Neural cell (in vitro differentiated cells): ENCODE measurements around the gene RUVBL1. TPM values are rescaled to one million over a fixed set of nuclear protein-coding genes. Genes with fewer than 3 reads are reported as not detected.
"Not testable (repeated sequence)": the region's sequence is repeated elsewhere in the genome, so short reads cannot be mapped to it uniquely, and the experiment has no call there.

Experiments
- H2AFZ ChIP-seq: fragments of 200-600, 300-800 bp; sonication (generic), shearing (Covaris generic); 2 replicates; pipeline ENCODE4 v1.6.0; 2014; ENCODE audit warnings: low read depth, mild to moderate bottlenecking, antibody characterized with exemption, low read length, moderate library complexity
- H3F3A ChIP-seq: fragments of 200-600 bp; shearing (Covaris generic); 2 replicates; pipeline ENCODE4 v1.6.1; 2016; ENCODE audit warnings: mild to moderate bottlenecking, moderate library complexity, mixed read lengths, antibody characterized with exemption, low read length; ENCODE audit not compliant: insufficient read depth, poor library complexity, severe bottlenecking
- H3K27ac ChIP-seq: fragments of 200-600, 300-800 bp; sonication (generic), shearing (Covaris generic); 2 replicates; pipeline ENCODE4 v1.5.1; 2014; ENCODE audit warnings: mild to moderate bottlenecking, low read length, moderate library complexity
- H3K27me3 ChIP-seq: fragments of 300-800, 200-600 bp; sonication (generic), shearing (Covaris generic); 2 replicates; pipeline ENCODE4 v1.6.0; 2014; ENCODE audit warnings: mild to moderate bottlenecking, low read depth, low read length, moderate library complexity; ENCODE audit not compliant: insufficient read depth
- H3K36me3 ChIP-seq: fragments of 300-800, 200-600 bp; sonication (generic), shearing (Covaris generic); 2 replicates; pipeline ENCODE4 v1.5.1; 2014; ENCODE audit warnings: mild to moderate bottlenecking, antibody characterized with exemption, low read length, moderate library complexity; ENCODE audit not compliant: insufficient read depth
- H3K4me2 ChIP-seq: fragments of 300-800, 200-600 bp; sonication (generic), shearing (Covaris generic); 2 replicates; pipeline ENCODE4 v1.6.0; 2014; ENCODE audit warnings: mild to moderate bottlenecking, low read length
- H3K4me3 ChIP-seq: fragments of 300-800, 200-600 bp; sonication (generic), shearing (Covaris generic); 2 replicates; pipeline ENCODE4 v1.5.1; 2014; ENCODE audit warnings: mild to moderate bottlenecking, low read length, moderate library complexity
- H3K79me2 ChIP-seq: fragments of 200-600 bp; shearing (Covaris generic); replicated peaks from 2 replicates; pipeline ENCODE4 v1.6.0; 2014; ENCODE audit warnings: mild to moderate bottlenecking, low read length, moderate library complexity; ENCODE audit not compliant: insufficient read depth
- H3K9ac ChIP-seq: fragments of 300-800, 200-600 bp; sonication (generic), shearing (Covaris generic); 2 replicates; pipeline ENCODE4 v1.6.1; 2016; ENCODE audit warnings: mild to moderate bottlenecking, low read length, mixed read lengths
- H3K9me2 ChIP-seq: fragments of 200-600 bp; shearing (Covaris generic); 2 replicates; pipeline ENCODE4 v1.6.1; 2016; ENCODE audit warnings: mild to moderate bottlenecking, low read length, mixed read lengths; ENCODE audit not compliant: insufficient read depth
- H3K9me3 ChIP-seq: fragments of 200-600, 300-800 bp; sonication (generic), shearing (Covaris generic); 2 replicates; pipeline ENCODE4 v1.6.1; 2016; ENCODE audit warnings: mild to moderate bottlenecking, mixed run types, low read length, moderate library complexity, mixed read lengths
- H4K20me1 ChIP-seq: fragments of 200-600 bp; shearing (Covaris generic); 2 replicates; pipeline ENCODE4 v1.6.1; 2016; ENCODE audit warnings: mild to moderate bottlenecking, mixed run types; ENCODE audit not compliant: insufficient read depth
- EP300 ChIP-seq: fragments of 450-650 bp; conservative IDR thresholded peaks from 2 replicates; pipeline ENCODE4 v1.6.1; 2014; ENCODE audit warnings: antibody characterized with exemption, mild to moderate bottlenecking, moderate library complexity; ENCODE audit not compliant: poor library complexity, severe bottlenecking
- EZH2 ChIP-seq: fragments of 200-600, 300-800 bp; shearing (Covaris generic), sonication (generic); IDR thresholded peaks from 2 replicates; pipeline ENCODE4 v1.6.1; 2014; ENCODE audit warnings: antibody characterized with exemption, low read length, borderline replicate concordance, mild to moderate bottlenecking; ENCODE audit not compliant: insufficient read depth, poor library complexity, severe bottlenecking
- MXI1 ChIP-seq: fragments of 450-650 bp; conservative IDR thresholded peaks from 2 replicates; pipeline ENCODE4 v1.6.1; 2014; ENCODE audit warnings: antibody characterized with exemption, mild to moderate bottlenecking; ENCODE audit not compliant: poor library complexity, severe bottlenecking
- POLR2AphosphoS5 ChIP-seq: IDR thresholded peaks from 2 replicates; pipeline ENCODE4 v1.6.1; 2012
- RAD21 ChIP-seq: fragments of 450-650 bp; conservative IDR thresholded peaks from 2 replicates; pipeline ENCODE4 v1.6.1; 2014; ENCODE audit warnings: antibody characterized with exemption, mild to moderate bottlenecking, moderate library complexity
- SMC3 ChIP-seq: fragments of 450-650 bp; conservative IDR thresholded peaks from 2 replicates; pipeline ENCODE4 v1.6.1; 2014; ENCODE audit warnings: antibody characterized with exemption, mild to moderate bottlenecking, moderate library complexity; ENCODE audit not compliant: poor library complexity
- TAF1 ChIP-seq: IDR thresholded peaks from 2 replicates; pipeline ENCODE4 v1.6.1; 2012; ENCODE audit warnings: low read depth
- polyA plus RNA-seq: library from polyadenylated mRNA; depleted of rRNA; stranded (reverse); fragments of >200 nt; gene quantifications from 2 replicates; pipeline ENCODE4 v1.2.3, GENCODE V29; 2014
- TF ChIP-seq, protein P1 (sequence below): fragments of 450-650 bp; IDR thresholded peaks from 2 replicates; pipeline ENCODE4 v1.5.1; 2014; ENCODE audit warnings: antibody characterized with exemption, mild to moderate bottlenecking, moderate library complexity; ENCODE audit not compliant: poor library complexity, severe bottlenecking
- TF ChIP-seq, protein P2 (sequence below): IDR thresholded peaks from 2 replicates; pipeline ENCODE4 v1.6.1; 2012; ENCODE audit warnings: borderline replicate concordance

The RUVBL1 gene
- polyA plus RNA-seq, 1 donor from 2014 or later, result 83.3 TPM

DNA sequence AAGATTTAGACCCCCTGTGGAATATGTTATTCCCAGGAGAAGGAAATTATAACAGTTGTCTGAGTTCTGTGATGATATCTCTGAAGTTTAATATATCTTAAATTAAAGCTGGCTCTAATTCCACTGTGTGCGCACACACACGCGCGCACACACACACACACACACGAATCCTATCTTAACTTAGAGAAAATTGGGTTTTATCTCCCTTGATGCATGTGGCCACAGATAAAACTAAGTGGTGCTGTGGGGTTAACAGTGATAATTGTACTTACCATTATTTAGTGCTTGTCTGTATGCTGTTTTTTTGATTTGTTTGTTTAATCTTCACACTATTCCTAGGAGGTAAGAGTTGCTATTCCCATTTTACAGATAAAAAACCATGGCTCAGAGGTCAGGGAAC, 37.0 kb upstream of the RUVBL1 start:
- TF ChIP-seq TAF1 (no peak), MXI1 (no peak), POLR2AphosphoS5 (no peak), SMC3 (no peak), EP300 (no peak), RAD21 (no peak)
- TF ChIP-seq, protein P1, sequence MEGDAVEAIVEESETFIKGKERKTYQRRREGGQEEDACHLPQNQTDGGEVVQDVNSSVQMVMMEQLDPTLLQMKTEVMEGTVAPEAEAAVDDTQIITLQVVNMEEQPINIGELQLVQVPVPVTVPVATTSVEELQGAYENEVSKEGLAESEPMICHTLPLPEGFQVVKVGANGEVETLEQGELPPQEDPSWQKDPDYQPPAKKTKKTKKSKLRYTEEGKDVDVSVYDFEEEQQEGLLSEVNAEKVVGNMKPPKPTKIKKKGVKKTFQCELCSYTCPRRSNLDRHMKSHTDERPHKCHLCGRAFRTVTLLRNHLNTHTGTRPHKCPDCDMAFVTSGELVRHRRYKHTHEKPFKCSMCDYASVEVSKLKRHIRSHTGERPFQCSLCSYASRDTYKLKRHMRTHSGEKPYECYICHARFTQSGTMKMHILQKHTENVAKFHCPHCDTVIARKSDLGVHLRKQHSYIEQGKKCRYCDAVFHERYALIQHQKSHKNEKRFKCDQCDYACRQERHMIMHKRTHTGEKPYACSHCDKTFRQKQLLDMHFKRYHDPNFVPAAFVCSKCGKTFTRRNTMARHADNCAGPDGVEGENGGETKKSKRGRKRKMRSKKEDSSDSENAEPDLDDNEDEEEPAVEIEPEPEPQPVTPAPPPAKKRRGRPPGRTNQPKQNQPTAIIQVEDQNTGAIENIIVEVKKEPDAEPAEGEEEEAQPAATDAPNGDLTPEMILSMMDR, result no peak
- no peak overlapping the region for H3K27ac ChIP-seq
- H4K20me1 ChIP-seq, result no peaks in the 10 kb centered on the region
- H3F3A ChIP-seq, result no peaks in the 10 kb centered on the region
- no peaks in the 10 kb centered on the region for H3K27me3 ChIP-seq
- H3K4me3 ChIP-seq, result no peak overlapping the region
- no peaks in the 10 kb centered on the region for H3K36me3 ChIP-seq
- no peaks in the 10 kb centered on the region for H3K79me2 ChIP-seq
- no peak overlapping the region for H2AFZ ChIP-seq
- no peak overlapping the region for H3K9ac ChIP-seq
- H3K9me2 ChIP-seq, result no peaks in the 10 kb centered on the region
- no peaks in the 10 kb centered on the region for H3K9me3 ChIP-seq
- no peak overlapping the region for H3K4me2 ChIP-seq

DNA sequence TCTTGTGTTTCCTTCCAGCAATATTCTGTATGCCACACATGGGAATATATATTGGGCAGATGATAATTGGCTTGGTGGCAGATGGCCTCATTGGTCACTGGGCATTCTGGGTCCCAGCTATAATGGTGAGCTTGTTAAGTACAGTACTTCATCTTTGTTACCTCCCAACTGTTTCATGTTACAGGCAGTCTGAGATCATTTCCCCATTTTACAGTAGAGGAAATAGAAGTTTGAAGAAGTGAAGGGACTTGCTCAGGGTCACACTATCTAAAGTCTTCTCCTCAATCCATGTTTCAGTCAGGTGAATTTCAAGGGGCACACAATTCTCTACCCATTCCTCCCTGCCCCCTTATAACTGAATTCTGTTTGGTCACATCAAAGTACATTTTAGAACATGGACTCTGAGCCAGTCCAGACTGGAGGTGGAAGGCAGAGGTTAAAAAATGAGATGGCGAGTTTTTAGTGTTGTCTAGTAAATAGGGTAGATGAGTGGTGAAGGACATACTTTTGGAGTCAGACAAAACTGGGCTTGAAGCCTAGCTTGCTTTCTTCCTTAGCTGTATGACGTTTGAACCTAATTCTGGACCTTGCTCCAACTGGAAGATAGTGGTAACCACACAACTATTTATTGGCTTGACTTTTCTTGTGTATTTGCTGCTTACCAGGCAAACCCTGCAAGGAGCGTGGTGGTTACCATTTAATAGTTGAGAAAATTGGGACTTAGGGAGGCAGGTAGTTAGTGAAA, 32.2 kb upstream of the RUVBL1 start:
- H3K36me3 ChIP-seq, result no peaks in the 10 kb centered on the region
- no peaks in the 10 kb centered on the region for H3K79me2 ChIP-seq
- no peak overlapping the region for H3K4me2 ChIP-seq
- TF ChIP-seq TAF1 (no peak), SMC3 (no peak), EP300 (no peak), EZH2 (no peak), RAD21 (no peak), POLR2AphosphoS5 (no peak), MXI1 (no peak)
- TF ChIP-seq, protein P2, sequence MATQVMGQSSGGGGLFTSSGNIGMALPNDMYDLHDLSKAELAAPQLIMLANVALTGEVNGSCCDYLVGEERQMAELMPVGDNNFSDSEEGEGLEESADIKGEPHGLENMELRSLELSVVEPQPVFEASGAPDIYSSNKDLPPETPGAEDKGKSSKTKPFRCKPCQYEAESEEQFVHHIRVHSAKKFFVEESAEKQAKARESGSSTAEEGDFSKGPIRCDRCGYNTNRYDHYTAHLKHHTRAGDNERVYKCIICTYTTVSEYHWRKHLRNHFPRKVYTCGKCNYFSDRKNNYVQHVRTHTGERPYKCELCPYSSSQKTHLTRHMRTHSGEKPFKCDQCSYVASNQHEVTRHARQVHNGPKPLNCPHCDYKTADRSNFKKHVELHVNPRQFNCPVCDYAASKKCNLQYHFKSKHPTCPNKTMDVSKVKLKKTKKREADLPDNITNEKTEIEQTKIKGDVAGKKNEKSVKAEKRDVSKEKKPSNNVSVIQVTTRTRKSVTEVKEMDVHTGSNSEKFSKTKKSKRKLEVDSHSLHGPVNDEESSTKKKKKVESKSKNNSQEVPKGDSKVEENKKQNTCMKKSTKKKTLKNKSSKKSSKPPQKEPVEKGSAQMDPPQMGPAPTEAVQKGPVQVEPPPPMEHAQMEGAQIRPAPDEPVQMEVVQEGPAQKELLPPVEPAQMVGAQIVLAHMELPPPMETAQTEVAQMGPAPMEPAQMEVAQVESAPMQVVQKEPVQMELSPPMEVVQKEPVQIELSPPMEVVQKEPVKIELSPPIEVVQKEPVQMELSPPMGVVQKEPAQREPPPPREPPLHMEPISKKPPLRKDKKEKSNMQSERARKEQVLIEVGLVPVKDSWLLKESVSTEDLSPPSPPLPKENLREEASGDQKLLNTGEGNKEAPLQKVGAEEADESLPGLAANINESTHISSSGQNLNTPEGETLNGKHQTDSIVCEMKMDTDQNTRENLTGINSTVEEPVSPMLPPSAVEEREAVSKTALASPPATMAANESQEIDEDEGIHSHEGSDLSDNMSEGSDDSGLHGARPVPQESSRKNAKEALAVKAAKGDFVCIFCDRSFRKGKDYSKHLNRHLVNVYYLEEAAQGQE, result no peak
- TF ChIP-seq, protein P1, result no peak
- H3F3A ChIP-seq, result no peaks in the 10 kb centered on the region
- H4K20me1 ChIP-seq, result no peaks in the 10 kb centered on the region
- no peaks in the 10 kb centered on the region for H3K27me3 ChIP-seq
- no peaks in the 10 kb centered on the region for H3K9me2 ChIP-seq
- no peak overlapping the region for H2AFZ ChIP-seq
- no peak overlapping the region for H3K9ac ChIP-seq
- H3K4me3 ChIP-seq, result no peak overlapping the region
- H3K9me3 ChIP-seq, result no peaks in the 10 kb centered on the region
- no peak overlapping the region for H3K27ac ChIP-seq

DNA sequence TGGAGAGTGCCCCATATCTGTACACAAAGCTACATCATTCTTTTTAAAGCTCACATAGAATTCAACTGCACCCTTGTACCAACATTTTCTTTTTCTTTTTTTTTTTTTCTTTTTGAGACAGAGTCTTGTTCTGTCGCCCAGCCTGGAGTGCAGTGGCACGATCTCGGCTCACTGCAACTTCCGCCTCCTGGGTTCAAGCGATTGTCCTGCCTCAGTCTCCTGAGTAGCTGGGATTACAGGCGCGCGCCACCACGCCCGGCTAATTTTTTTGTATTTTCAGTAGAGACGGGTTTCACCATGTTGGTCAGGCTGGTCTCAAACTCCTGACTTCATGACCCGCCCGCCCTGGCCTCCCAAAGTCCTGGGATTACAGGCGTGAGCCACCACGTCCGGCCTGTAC, 30.7 kb upstream of the RUVBL1 start:
- peak overlapping the region; percentile 53 for H3K27ac ChIP-seq
- peak overlapping the region; percentile 92 for H3K4me2 ChIP-seq
- H3K36me3 ChIP-seq, H3K9me3 ChIP-seq, H3F3A ChIP-seq, H3K79me2 ChIP-seq, H3K27me3 ChIP-seq, H4K20me1 ChIP-seq, H3K9me2 ChIP-seq: not testable (repeated sequence)
- peak overlapping the region; percentile 98 for H3K4me3 ChIP-seq
- H2AFZ ChIP-seq, result peak overlapping the region; percentile 80
- peak overlapping the region; percentile 77 for H3K9ac ChIP-seq
